A549 (cell line): ENCODE results near the gene KIAA0825. TPM values are rescaled to one million over a fixed set of nuclear protein-coding genes. Genes with fewer than 3 reads are reported as not detected.

ENCODE experiments used
- ATAC-seq, 2 experiments: fragments of 200-7000 bp in 1 of 2; fragments of >200 bp in 1 of 2; cut with Nextera tagmentation in 1 of 2; cut with Tn5 transposase in 1 of 2; 3 replicates each; pipeline versions ENCODE4 v1.8.0 to v1.9.1; 2018 to 2020; ENCODE audit warnings: mild to moderate bottlenecking in 1 of 2, moderate library complexity in 1 of 2
- CTCF ChIA-PET: fragments of 300-600 bp; sonication (Branson Sonifier 250); formaldehyde crosslinking; extraction: SDS; loops from one replicate; lab custom pipeline; 2021; ENCODE audit warnings: antibody characterized with exemption, inconsistent platforms; lab: Yijun Ruan, JAX
- POLR2A ChIA-PET: fragments of 350-600 bp; formaldehyde crosslinking; extraction: SDS; loops from one replicate; lab custom pipeline; 2021; ENCODE audit warnings: antibody characterized with exemption, inconsistent platforms; lab: Yijun Ruan, JAX
- DNase-seq, 2 experiments: peaks; one replicate each; pipeline versions ENCODE4 v3.0.0 to v3.0.0-alpha.2; 2011 to 2016; ENCODE audit warnings: low read depth in 1 of 2, low spot score in 1 of 2
- FAIRE-seq: peaks from 2 replicates; lab custom pipeline; 2011; peaks lifted over from hg19 to GRCh38; lab: Jason Lieb, UNC
- H3K27ac ChIP-seq, 2 experiments: fragments of >200 bp; sonication (Bioruptor Twin); formaldehyde crosslinking; 3 replicates each; pipeline ENCODE4 v1.5.1; 2016 to 2017
- H3K4me1 ChIP-seq: fragments of >200 bp; sonication (Bioruptor Twin); formaldehyde crosslinking; 3 replicates; pipeline ENCODE4 v1.6.1; 2016
- H3K4me2 ChIP-seq: fragments of >200 bp; sonication (Bioruptor Twin); formaldehyde crosslinking; 3 replicates; pipeline ENCODE4 v1.6.1; 2016
- H3K4me3 ChIP-seq: fragments of >200 bp; sonication (Bioruptor Twin); formaldehyde crosslinking; 3 replicates; pipeline ENCODE4 v1.5.1; 2016
- H3K9me3 ChIP-seq: fragments of >200 bp; sonication (Bioruptor Twin); formaldehyde crosslinking; 3 replicates; pipeline ENCODE4 v1.6.1; 2016
- ATOH8 ChIP-seq: fragments of 250-450 bp; sonication (Bioruptor Pico); IDR thresholded peaks from 2 replicates; pipeline ENCODE4 v1.5.0; 2020; ENCODE audit warnings: low read depth, mild to moderate bottlenecking, moderate library complexity
- CBX8 ChIP-seq: fragments of 200-600 bp; sonication (generic); IDR thresholded peaks from 2 replicates; pipeline ENCODE4 v1.6.1; 2016
- CEBPB ChIP-seq, 2 experiments: fragments of >200 bp in 1 of 2; sonication (Bioruptor Twin) in 1 of 2; formaldehyde crosslinking in 1 of 2; IDR thresholded peaks; 2 replicates each; pipeline ENCODE4 v1.6.1; 2012 to 2016
- E2F6 ChIP-seq: IDR thresholded peaks from 2 replicates; pipeline ENCODE4 v1.6.1; 2012; ENCODE audit warnings: low read depth, borderline replicate concordance
- EHF ChIP-seq: fragments of 250-450 bp; sonication (Bioruptor Pico); IDR thresholded peaks from 2 replicates; pipeline ENCODE4 v1.5.0; 2020; ENCODE audit warnings: mild to moderate bottlenecking
- FOSL2 ChIP-seq, 2 experiments: fragments of 450-650 bp in 1 of 2; fragments of >200 bp in 1 of 2; sonication (Bioruptor Twin) in 1 of 2; formaldehyde crosslinking; IDR thresholded peaks; 2 replicates each; pipeline versions ENCODE4 v1.5.0 to v1.6.1; 2016 to 2020; ENCODE audit warnings: mild to moderate bottlenecking in 1 of 2, moderate library complexity in 1 of 2
- HEYL ChIP-seq: fragments of 250-450 bp; sonication (Bioruptor Pico); IDR thresholded peaks from 2 replicates; pipeline ENCODE4 v1.8.0; 2021; ENCODE audit warnings: mild to moderate bottlenecking, moderate library complexity
- JUN ChIP-seq, 2 experiments: fragments of >200 bp; sonication (Bioruptor Twin); formaldehyde crosslinking; IDR thresholded peaks; 2 replicates in 1 of 2; 3 replicates in 1 of 2; pipeline ENCODE4 v1.6.1; 2016 to 2017
- KDM5A ChIP-seq: fragments of 200-600 bp; sonication (generic); IDR thresholded peaks from 2 replicates; pipeline ENCODE4 v1.6.1; 2016; ENCODE audit warnings: antibody characterized with exemption, mild to moderate bottlenecking
- MAFK ChIP-seq: fragments of 450-650 bp; IDR thresholded peaks from 2 replicates; pipeline ENCODE4 v1.6.1; 2014; ENCODE audit not compliant: partially characterized antibody
- MAZ ChIP-seq: fragments of 150-350 bp; IDR thresholded peaks from 2 replicates; pipeline ENCODE4 v1.6.1; 2014; ENCODE audit warnings: antibody characterized with exemption, low read depth, low read length, borderline replicate concordance
- NFE2L2 ChIP-seq: fragments of 150-350 bp; conservative IDR thresholded peaks from 2 replicates; pipeline ENCODE4 v1.6.1; 2014; ENCODE audit warnings: low read length
- NR3C1 ChIP-seq: fragments of >200 bp; sonication (Bioruptor Twin); formaldehyde crosslinking; IDR thresholded peaks from 3 replicates; pipeline ENCODE4 v1.6.1; 2017
- RAD21 ChIP-seq, 2 experiments: fragments of >200 bp in 1 of 2; sonication (Bioruptor Twin) in 1 of 2; formaldehyde crosslinking in 1 of 2; IDR thresholded peaks in 1 of 2; conservative IDR thresholded peaks in 1 of 2; 2 replicates in 1 of 2; 3 replicates in 1 of 2; pipeline ENCODE4 v1.6.1; 2012 to 2018; ENCODE audit warnings: inconsistent platforms in 1 of 2
- RARB ChIP-seq: fragments of 250-450 bp; sonication (Bioruptor Pico); IDR thresholded peaks from 2 replicates; pipeline ENCODE4 v1.8.0; 2021; ENCODE audit warnings: mild to moderate bottlenecking, moderate library complexity
- RFX5 ChIP-seq: fragments of 450-650 bp; IDR thresholded peaks from 2 replicates; pipeline ENCODE4 v1.7.1; 2014; ENCODE audit warnings: antibody characterized with exemption, mild to moderate bottlenecking, moderate library complexity
- RNF2 ChIP-seq: fragments of 200-600 bp; sonication (generic); IDR thresholded peaks from 2 replicates; pipeline ENCODE4 v1.6.1; 2016; ENCODE audit warnings: low read depth, mild to moderate bottlenecking, antibody characterized with exemption, moderate library complexity, borderline replicate concordance
- SREBF2 ChIP-seq: fragments of 450-650 bp; IDR thresholded peaks from 2 replicates; pipeline ENCODE4 v1.6.1; 2014; ENCODE audit warnings: mild to moderate bottlenecking, moderate library complexity
- TP53 ChIP-seq: fragments of 250-450 bp; sonication (Bioruptor Pico); IDR thresholded peaks from 2 replicates; pipeline ENCODE4 v1.5.0; 2021; ENCODE audit warnings: mild to moderate bottlenecking, moderate library complexity
- ZFP36 ChIP-seq: fragments of 450-650 bp; IDR thresholded peaks from 2 replicates; pipeline ENCODE4 v1.6.1; 2014; ENCODE audit warnings: borderline replicate concordance; ENCODE audit not compliant: partially characterized antibody
- WGBS: methylation state at CpG from one replicate; pipeline ENCODE4 v1.1.6; 2017; ENCODE audit errors: missing lambda C conversion rate; 5-methylcytosine and 5-hydroxymethylcytosine counted together
- polyA plus RNA-seq, 4 experiments: library from polyadenylated mRNA; depleted of rRNA in 3 of 4; stranded (reverse); fragments of >200 nt; fragmentation: RNase III in 1 of 4; extraction: RNeasy Plus Mini Kit Qiagen cat#74134 plus additional on column Dnase treatment in 1 of 4; gene quantifications; 2 replicates in 3 of 4; 3 replicates in 1 of 4; pipeline ENCODE4 v1.2.3, GENCODE V29; 2011 to 2017
- TF ChIP-seq, protein P1 (sequence below): IDR thresholded peaks from 2 replicates; pipeline ENCODE4 v1.6.1; 2012

Gene KIAA0825
- polyA plus RNA-seq, 2 of the 4 experiments (the other 2 are of a cell fraction), result 0.57 to 0.80 TPM

- POLR2A ChIA-PET, result no interaction called here
Observed at GRCh38 chr5:94429566-94429965, 188.8 kb downstream of the KIAA0825 start.

DNA sequence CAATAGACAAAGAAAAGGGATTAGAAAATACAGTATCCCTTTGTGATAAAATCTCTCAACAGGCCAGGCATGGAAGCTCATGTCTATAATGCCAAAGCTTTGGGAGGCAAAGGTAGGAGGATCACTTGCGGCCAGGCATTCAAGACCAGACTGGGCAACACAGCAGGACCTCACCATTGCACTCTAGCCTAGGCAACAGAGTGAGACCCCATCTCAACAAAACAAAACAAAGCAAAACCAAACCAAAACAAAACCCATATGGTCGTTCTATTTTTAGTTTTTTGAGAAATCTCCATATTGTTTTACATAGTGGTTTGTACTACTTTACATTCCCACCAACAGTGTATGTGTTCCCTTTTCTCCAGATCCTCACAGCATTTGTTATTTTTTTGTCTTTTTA is 193.0 kb downstream of the KIAA0825 start:
- no peak for TF ChIP-seq TP53 (CRISPR knock-in tag)
- TF ChIP-seq, protein P1, sequence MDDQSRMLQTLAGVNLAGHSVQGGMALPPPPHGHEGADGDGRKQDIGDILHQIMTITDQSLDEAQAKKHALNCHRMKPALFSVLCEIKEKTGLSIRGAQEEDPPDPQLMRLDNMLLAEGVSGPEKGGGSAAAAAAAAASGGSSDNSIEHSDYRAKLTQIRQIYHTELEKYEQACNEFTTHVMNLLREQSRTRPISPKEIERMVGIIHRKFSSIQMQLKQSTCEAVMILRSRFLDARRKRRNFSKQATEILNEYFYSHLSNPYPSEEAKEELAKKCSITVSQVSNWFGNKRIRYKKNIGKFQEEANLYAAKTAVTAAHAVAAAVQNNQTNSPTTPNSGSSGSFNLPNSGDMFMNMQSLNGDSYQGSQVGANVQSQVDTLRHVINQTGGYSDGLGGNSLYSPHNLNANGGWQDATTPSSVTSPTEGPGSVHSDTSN, result no peak
- TF ChIP-seq JUN (IDR thresholded peaks at IDR 0.05), result no peak
- Histone ChIP-seq H3K9me3 (no peaks in the 10 kb centered on the region), H3K27ac (no peak overlapping the region), H3K4me1 (no peaks in the 10 kb centered on the region), H3K4me3 (no peak overlapping the region), H3K4me2 (no peak overlapping the region)
- CTCF ChIA-PET, result no interaction called here
- POLR2A ChIA-PET, result no interaction called here
- 52% methylated on average over 2 of the region's 2 CpGs for WGBS
- DNase-seq (no peak), FAIRE-seq (no peak), ATAC-seq (no peak)

More at GRCh38 chr5:94429566-94429965, 188.8 kb downstream of the KIAA0825 start:
- H3K4me1 ChIP-seq, result peaks cover 6% of the 10 kb centered on the region; the same call in 1 of the 3 replicates
- DNase-seq, result no peak
- ATAC-seq, result no peak
- TF ChIP-seq ZFP36 (no peak), CEBPB (IDR thresholded peaks at IDR 0.05) (no peak)
- H3K4me2 ChIP-seq, result no peak overlapping the region
- H3K9me3 ChIP-seq, result no peaks in the 10 kb centered on the region
- H3K4me3 ChIP-seq, result no peak overlapping the region
- 5% methylated on average over 5 of the region's 6 CpGs for WGBS
- CTCF ChIA-PET, result no interaction called here
- H3K27ac ChIP-seq, result no peak overlapping the region
- no peak for FAIRE-seq

DNA sequence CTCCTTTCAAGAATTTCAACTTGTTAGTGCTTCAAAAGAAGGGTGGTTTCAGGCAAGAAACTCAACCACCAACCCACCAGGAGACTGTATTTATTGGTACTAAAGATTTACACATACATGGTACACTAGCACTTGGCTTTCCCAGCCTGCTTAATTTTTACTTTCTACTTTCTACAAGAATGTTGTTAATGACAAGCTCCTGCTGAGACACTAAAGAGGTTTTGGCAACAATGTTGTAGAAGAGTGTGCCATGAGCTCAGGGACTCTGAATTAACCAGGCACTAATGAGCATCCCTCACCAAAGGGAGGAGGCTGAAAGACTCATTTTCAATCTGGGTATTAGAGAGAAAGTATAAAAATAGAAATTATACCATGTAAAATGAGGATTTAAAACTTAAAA is 195.0 kb downstream of the KIAA0825 start:
- CTCF ChIA-PET, result no interaction called here
- FAIRE-seq, result no peak
- Histone ChIP-seq H3K9me3 (no peaks in the 10 kb centered on the region), H3K4me1 (no peaks in the 10 kb centered on the region), H3K4me2 (no peak overlapping the region), H3K27ac (no peak overlapping the region), H3K4me3 (no peak overlapping the region)
- DNase-seq, result no peak
- POLR2A ChIA-PET, result no interaction called here
- no peak for ATAC-seq
- TF ChIP-seq RFX5 (no peak), RAD21 (conservative IDR thresholded peaks at IDR 0.05 in 1 of 2, IDR thresholded peaks at IDR 0.05 in 1 of 2) (no peak), KDM5A (no peak), SREBF2 (no peak), RNF2 (no peak), HEYL (no peak), NR3C1 (no peak), TP53 (CRISPR knock-in tag) (no peak), EHF (CRISPR knock-in tag) (no peak), FOSL2 (IDR thresholded peaks at IDR 0.05) (no peak), FOSL2 (CRISPR knock-in tag; IDR thresholded peaks at IDR 0.05) (no peak), NFE2L2 (no peak), MAZ (no peak), RARB (CRISPR knock-in tag) (no peak), MAFK (no peak), ATOH8 (CRISPR knock-in tag) (no peak), E2F6 (no peak)

DNA sequence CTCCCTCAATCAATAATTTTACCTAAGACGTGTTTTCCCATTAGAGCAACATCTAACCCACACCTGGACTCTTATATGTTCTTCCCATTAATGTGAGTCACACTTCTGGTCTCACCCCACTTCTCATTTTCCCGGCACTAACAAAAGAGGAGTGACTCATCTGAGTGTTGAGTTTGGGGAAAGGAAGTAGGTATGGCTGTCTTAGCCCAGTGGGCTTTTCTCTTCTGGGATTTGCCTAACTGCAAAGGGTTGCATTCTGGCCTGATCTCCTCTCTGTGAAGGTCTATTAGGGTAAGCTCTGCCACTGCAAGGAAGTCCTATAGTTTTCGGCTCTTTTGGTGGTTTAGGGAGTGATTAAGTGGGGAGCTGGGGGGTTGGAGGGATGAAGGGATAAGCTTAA is 195.6 kb downstream of the KIAA0825 start:
- ATAC-seq (no peak), DNase-seq (no peak), FAIRE-seq (no peak)
- Histone ChIP-seq H3K4me2 (no peak overlapping the region), H3K4me1 (no peaks in the 10 kb centered on the region), H3K4me3 (no peak overlapping the region), H3K27ac (no peak overlapping the region), H3K9me3 (no peaks in the 10 kb centered on the region)
- TF ChIP-seq FOSL2 (IDR thresholded peaks at IDR 0.05) (no peak), FOSL2 (CRISPR knock-in tag; IDR thresholded peaks at IDR 0.05) (peak; percentile 14; the same call in 1 of the 2 replicates), CBX8 (no peak)
- CTCF ChIA-PET, result no interaction called here
- POLR2A ChIA-PET, result no interaction called here
- WGBS, result 31% methylated on average over 3 of the region's 3 CpGs
